GOT3 (cell line): ENCODE results near the gene SHOX.

Experiments used
- DNase-seq: peaks from one replicate; lab custom pipeline; 2025; ENCODE audit warnings: mixed read lengths; lab: John Stamatoyannopoulos, UW

Gene SHOX

DNA sequence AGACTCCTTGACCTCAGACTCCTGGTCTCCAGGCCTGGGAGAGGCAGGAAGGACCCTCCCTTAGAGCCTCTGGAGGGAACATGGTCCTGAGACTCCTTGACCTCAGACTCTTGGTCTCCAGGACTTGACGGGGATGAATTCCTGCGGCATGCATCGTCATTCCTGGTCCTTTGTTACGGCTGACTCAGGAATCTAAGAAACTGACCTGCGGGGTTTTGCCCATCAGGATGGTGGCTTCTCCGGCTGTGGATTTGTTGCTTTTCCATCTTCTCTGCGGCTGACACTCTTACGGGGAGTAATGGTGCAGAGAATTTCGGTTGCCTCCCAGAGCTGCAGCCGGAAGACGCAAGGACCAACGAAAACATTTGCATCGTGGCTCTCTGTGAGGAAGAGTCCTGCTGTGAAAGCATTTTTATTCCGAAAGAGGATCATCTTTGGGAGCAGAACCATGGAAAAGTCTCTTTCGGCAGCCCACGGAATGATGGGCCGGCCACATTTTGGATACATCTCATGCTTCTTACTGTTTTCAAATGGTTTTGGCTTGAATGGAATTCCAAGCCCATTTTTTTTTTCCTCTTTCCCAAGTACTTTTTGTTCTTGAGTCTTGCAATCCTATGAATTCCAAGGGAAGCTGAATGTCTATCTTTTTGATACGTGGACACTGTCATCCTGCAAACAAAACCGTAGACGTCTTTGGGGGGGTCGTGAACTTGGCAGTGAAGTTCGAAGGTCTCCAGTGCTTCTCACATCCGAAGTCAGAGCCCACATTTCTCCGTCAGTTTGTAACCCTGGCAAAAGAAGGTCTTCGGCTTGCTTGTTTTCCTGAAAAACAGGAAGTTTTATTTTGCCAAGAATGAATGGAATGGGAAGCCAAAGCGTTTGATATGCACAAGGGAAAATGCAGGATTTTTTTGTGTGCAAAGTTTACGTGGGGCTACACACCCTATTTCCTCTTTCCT lies 36.5 kb downstream of the SHOX start:
- no peak for DNase-seq

DNA sequence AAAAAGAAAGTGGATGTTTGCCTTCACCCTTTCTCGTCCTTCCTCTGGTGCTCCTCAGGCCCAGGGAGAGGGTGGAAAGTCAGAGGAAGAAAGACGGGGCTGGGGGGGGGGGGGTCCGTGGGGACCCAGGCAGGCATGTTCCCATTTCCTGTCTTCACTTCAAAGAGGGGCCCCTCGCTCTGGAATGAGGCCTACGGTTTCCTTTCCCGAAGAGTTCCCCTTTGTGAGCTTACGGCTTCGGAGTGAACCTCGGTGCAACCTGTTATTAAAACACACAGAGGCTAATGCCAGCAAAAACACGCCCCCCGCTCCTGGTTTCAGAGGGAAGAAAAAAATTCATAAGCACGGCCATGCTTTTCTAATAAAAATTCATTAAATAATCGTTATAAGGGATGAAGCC lies 40.1 kb downstream of the SHOX start:
- DNase-seq = no peak

DNA sequence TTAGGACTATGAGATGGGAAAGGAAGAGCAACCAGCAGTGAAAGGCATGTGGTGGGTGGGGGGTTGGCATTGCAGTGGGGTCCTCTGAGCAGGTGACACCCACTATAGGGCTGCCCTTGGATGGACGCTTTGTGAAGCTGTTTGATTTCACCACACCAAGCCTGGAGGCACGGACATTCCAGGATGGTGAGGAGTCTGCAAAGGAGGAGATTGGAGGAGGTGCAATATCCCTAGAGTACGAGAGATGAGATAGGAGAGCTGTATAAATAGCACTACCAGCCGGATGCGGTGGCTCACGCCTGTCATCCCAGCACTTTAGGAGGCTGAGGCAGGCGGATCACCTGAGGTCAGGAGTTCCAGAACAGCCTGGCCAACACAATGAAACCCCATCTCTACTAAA lies 42.3 kb downstream of the SHOX start:
- DNase-seq = no peak

DNA sequence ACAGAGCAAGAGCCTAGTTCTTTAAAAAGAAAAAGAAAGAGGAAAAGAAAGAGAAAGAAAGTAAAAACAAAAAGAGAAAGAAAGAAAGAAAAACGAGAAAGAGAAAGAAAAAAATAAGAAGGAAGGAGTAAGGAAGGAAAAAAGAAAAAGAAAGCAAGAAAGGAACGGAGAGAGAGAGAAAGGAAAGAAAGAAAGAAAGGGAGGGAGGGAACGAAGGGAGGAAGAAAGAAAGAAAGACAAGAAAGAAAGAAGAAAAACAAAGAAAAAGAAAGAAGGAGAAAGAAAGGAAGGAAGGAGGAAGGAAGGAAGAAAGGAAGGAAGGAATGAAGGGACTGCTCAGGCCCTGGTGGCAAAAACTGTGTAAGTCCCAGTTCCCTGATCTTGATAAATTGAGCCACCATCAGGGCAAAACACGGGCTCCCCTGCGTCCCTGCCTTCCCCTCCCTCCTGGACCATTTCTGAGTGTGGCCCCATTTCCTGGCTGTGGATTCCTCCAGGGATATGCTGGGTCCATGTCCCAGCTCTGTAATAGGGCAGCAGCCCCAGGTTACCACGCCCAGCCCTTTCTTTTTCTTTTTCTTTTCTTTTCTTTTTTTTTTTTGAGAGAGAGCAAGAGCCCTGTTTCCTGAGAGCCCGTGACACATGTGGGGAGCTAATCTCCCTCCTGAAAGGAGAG lies 44.8 kb downstream of the SHOX start:
- DNase-seq = no peak

DNA sequence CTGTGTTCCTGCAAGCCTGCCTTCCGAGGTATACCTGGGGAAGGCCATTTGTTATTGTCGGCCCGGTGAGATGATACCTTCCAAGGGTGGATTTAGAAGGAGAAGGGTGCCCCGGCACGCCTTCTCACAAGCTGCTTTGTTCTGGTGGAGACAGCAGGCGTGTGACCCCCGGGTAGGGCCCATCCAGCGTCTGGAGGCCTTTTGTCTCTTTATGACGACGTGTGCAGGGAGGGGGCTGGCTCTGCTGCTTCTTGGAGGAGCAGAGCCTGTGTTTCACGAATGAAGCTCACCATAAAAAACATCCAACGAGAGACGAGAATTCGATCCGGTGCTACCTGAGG lies 45.3 kb downstream of the SHOX start:
- no peak for DNase-seq

DNA sequence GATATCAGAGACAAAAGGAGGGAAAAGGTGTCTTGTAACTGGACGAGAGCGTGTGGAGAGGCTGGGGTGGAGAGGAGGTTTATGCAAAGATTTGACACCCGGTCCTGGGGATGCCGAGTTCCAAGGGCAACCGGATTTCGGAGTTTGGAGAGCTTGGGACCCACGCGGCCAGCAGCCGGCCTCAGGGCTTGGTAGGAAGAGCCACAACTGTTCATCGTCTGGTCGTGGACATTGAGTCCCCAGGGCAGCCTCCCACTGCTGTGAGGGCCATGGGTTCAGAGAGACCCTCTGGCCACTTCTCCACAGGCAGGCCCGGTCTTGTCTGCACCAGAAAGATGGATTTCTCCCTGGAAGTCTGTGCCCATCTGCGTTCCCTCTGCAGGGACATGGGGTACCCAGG lies 46.8 kb downstream of the SHOX start:
- no peak for DNase-seq

DNA sequence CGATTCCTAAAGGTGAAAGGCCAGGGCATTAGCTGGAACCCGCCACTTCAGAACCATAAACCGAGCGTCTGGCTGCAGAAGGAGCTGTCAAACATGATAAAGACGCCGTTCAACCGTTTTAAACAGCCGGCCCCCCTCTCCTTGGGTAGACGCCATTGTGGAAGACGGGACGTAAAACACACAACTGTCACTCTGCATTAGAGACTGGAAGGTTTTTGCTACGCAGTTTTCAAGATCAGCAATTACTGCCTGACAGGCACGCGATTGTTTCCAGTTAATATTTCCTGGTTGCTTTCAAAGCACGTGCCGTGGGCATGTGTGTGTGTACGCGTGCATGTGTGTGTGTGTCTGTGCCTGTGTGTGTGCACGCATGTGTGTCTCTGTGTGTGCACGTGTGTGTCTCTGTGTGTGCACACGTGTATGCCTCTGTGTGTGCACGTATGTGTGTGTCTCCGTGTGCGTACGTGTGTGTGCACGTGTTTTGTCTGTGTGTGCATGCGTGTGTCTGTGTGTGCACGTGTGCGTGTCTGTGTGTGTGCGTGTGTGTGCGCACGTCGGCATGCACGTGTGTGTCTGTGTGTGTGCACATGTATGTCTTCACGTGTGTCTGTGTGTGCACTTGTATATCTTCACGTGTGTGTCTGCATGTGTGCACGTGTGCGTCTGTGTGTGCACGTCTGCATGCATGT lies 48.8 kb downstream of the SHOX start:
- DNase-seq = no peak

DNA sequence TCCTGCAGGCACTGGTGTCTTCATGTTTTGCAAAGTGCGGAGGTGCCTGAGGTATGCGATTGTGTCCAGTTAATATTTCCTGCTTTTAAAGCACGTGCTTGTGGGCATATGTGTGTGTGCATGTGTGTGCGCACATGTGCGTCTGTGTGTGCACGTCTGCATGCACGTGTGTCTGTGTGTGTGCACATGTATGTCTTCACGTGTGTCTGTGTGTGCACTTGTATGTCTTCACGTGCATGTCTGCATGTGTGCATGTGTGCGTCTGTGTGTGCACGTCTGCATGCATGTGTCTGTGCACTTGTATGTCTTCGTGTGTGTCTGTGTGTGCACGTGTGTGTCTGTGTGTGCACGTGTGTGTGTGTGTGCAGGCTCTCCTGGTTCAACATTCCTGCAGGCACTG lies 49.5 kb downstream of the SHOX start:
- no peak for DNase-seq

DNA sequence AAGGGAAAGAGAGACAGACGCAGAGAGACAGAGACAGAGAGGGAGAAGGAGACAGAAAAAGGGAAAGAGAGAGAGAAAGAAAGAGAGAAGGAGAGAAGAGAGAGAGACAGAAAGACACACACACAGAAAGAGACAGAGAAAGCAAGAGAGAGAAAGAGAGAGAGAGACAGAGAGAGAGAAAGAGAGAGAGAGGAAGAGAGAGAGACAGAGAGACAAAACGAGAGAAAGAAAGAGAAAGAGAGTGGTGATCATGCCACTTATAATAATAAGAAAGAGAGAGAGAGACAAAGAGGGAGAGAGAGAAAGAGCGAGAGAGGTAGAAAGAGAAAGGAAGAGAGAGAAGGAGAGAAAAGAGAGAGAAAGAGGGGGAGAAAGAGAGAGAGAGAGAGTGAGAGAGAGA lies 51.4 kb downstream of the SHOX start:
- DNase-seq = no peak

DNA sequence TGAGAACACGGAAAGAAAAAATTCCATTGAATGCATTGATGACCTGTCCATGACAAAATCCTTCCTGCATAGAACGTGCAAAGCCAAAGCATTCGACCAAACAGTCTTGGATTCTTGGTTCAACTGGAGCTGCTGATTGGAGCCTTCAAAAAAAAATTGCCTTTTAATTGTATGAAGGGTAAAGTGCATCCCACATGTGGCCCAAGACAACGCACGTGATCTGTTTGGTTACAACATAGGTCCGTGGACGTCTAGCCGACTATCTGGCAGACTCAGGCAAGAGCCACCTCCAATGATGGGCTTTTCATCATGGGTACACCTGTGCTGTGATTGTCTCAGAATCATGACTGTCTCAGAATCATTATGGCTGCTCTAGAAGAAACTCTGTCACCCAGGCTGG lies 52.3 kb downstream of the SHOX start:
- no peak for DNase-seq

DNA sequence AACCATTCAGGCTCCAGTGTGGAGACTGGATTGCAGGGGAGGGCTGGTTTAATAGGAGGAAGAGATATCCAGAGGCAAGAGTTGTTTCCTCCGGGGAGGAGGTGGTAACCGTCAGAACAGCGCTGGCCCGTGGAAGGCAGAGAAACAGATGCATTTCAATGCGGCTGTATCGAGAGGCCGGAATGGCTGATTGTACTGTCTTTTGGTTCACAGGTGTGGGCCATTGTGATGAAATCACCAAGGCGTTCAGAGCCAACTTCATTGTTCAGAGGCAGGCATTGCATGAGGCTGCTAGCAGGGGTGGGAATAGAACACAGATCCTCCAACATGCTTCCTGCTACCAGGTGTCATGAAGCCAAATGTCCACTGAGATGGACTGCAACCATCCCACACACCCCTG lies 53.0 kb downstream of the SHOX start:
- no peak for DNase-seq

DNA sequence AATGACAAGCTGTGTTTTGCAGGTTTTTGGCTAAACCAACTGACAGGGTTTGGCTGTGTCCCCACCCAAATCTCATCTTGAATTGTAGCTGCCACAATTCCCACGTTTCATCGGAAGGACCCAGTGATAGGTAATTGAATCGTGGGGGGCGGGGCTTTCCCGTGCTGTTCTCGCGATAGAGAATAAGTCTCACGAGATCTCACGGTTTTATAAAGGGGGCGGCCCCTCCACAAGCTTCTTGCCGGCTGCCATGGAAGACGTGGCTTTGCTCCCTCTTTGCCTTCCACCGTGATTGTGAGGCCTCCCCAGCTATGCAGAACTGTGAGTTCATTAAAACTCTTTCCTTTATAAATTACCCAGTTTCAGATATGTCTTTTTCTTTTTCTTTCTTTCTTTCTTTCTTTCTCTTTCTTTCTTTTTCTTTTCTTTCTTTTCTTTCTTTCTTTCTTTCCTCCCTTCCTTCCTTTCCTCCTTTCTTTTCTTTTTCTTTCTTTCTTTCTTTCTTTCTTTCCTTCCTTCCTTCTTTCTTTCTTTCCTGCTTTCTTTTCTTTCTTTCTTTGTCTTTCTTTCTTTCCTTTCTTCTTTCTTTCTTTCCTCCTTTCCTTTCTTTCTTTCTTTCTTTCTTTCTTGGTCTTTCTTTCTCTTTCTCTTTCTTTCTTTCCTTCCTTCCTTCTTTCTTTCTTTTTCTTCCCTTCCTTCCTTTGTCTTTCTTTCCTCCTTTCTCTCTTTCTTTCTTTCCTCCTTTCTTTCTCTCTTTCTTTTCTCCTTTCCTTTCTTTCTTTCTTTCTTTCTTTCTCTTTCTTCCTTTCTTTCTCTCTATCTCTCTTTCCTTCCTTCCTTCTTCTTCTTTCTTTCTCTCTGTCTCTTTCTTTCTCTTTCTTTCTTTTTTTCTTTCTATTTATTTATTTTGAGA lies 54.8 kb downstream of the SHOX start:
- no peak for DNase-seq

DNA sequence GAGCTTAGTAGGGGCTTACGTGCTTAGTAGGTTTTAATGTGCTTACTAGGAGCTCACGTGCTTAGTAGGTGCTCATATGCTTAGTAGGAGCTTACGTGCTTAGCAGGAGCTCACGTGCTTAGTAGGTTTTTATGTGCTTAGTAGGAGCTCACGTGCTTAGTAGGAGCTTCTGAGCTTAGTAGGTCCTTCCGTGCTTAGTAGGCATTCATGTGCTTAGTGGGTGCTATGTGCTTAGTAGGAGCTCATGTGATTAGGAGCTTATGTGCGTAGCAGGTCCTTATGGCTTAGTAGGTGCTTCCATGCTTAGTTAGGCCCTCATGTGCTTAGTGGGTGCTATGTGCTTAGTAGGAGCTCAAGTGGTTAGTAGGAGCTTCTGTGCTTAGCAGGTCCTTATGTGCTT lies 59.4 kb downstream of the SHOX start:
- DNase-seq = no peak

DNA sequence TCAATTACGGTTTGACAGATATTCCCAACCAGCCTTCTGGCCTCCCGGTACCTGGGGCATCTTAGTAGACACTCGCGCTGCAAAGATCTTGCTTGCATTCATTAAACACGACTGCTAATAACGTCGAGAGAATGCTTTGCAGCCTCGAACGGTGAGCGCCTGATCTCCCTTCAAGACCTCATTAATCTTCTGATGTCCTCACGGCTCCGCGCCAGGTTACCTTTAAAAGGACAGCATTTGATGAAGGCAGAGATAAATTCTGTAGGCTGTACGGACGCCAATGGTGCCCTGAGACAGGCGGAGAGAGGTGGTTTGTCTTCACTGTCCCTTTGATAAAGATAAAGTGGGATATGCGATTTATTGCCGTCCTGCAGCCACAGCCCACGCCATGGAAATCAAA lies 64.2 kb downstream of the SHOX start:
- no peak for DNase-seq

DNA sequence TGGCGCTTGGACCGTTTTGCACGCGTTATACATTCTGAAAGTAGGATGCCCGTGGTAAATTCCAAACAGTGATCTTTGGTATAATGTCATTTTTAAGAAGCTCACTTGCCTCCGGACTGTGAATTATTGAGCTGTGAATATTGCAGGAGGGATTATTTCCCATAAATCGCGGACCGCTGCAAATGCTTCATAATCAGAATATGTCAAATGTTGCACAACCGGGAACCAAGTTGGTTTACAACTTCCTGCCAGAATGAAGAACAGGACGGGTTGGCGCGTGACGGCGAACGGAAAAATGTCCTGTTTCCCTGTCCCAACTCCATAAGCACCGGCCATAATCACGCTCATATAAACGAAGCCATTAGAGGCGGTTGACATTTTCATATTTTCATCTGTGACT lies 67.6 kb downstream of the SHOX start:
- no peak for DNase-seq

DNA sequence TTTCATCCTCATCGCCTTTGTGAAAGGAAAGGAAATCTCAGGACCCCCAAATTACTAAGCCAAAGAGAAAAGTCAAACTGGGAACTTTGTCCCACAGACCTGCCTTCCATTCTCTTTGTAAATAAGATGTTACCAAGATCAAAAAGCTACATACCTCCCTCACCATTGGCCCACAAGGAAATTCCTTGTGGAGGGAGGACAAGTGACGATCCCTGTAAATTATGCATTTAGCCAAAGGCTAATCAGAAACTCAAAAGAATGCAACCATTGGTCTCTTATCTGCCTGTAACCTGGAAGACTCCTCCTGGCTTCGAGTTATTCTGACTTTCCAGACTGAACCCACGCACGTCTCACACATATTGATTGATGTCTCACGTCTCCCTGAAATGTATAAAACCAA lies 70.3 kb downstream of the SHOX start:
- no peak for DNase-seq

DNA sequence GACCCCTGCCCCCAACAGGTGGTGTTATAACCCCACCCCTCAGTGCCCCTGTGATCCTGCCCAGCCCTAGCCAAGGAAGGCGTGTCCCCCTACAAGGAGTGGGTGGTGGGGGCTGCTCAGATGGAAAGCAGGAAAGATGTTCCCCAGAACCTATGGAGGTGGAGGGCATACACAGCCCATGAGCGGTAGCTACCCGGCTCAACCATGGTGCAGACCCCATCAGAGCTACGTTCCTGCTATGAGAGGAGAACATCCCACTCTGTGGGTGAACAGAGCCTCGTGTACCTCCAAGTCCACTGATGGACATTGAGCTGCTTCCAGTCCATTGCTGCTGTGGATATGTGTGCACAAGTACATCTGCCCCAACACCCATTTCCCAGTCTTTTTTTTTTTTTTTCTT lies 71.1 kb downstream of the SHOX start:
- DNase-seq = no peak

DNA sequence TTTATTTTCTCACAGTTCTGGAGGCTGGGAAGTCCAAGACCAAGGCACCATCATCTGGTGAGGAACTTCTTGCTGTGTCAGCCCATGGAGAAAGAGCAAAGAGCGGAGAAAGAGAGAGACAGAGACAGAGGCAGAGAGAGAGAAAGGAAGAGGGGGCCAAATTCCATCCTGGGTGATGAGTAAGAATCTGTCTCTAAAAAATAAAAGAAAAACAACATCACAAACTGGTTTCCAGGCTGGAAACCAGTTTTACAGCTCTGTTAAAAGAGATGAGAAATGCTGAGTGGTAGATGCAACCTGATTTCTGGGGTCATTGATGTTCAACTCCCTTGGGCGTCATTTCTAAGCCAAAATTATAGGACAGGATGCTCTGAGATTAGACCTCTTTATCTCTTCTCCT lies 72.9 kb downstream of the SHOX start:
- no peak for DNase-seq

DNA sequence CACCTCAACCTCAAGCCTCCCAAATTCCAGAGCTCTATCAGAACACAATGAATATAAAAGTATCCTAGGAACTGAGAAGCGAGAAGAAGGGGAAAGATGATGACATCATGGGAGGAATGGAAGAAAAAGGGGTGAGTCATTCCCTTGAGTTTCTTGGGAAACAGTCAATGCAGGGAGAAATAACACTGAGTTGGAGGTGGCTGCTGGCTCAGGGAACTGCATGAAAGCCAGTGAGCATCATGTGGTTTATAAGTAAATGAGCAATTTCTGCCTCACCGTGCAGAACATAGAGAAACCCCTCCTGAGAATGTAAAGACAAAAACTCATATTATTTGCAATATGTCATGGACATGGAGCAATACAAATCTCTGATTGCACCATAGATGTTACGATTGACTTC lies 73.3 kb downstream of the SHOX start:
- no peak for DNase-seq
